Tibial nerve (tissue), 4 donors: ENCODE data around the gene SCG3. TPM values are rescaled to one million over a fixed set of nuclear protein-coding genes. Genes with fewer than 3 reads are reported as not detected.

Experiments used
- DNase-seq, 2 donors: peaks; one replicate each; pipeline ENCODE4 v3.0.0-alpha.2; 2019; ENCODE audit warnings: low spot score in 2 of 2
- H3K27ac ChIP-seq, 4 donors: fragments of 200-600 bp; sonication (generic) in 3 of 4; one replicate each; pipeline ENCODE4 v1.5.1; 2017 to 2019; ENCODE audit warnings: mild to moderate bottlenecking in 1 of 4
- H3K27me3 ChIP-seq, 2 donors: fragments of 200-600 bp; sonication (generic) in 1 of 2; one replicate each; pipeline versions ENCODE4 v1.5.1 to v1.6.0; 2017 to 2019
- H3K36me3 ChIP-seq, 3 donors: fragments of 200-600 bp; sonication (generic); one replicate each; pipeline ENCODE4 v1.5.1; 2018 to 2019
- H3K4me1 ChIP-seq, 4 donors: fragments of 200-600 bp; sonication (generic) in 3 of 4; one replicate each; pipeline ENCODE4 v1.5.1; 2017 to 2019
- H3K4me3 ChIP-seq, 4 donors: fragments of 200-600 bp; sonication (generic) in 3 of 4; one replicate each; pipeline ENCODE4 v1.5.1; 2017 to 2019; ENCODE audit warnings: mild to moderate bottlenecking in 1 of 4, moderate library complexity in 1 of 4
- H3K9me3 ChIP-seq, 4 donors: fragments of 200-600 bp; sonication (generic) in 3 of 4; one replicate each; pipeline ENCODE4 v1.5.1; 2017 to 2019
- CTCF ChIP-seq, 5 experiments: fragments of 200-600 bp in 3 of 5; fragments of 450-650 bp in 2 of 5; sonication (generic) in 3 of 5; IDR thresholded peaks; one replicate each; pipeline ENCODE4 v1.5.1; 2016 to 2019; ENCODE audit warnings: antibody characterized with exemption in 5 of 5, mild to moderate bottlenecking in 3 of 5, moderate library complexity in 2 of 5
- EP300 ChIP-seq, 2 donors: sonication (generic); formaldehyde crosslinking; IDR thresholded peaks; one replicate each; pipeline ENCODE4 v1.6.1; 2017; ENCODE audit warnings: antibody characterized with exemption in 2 of 2, mild to moderate bottlenecking in 1 of 2
- POLR2A ChIP-seq, 2 donors: fragments of 450-650 bp; IDR thresholded peaks; one replicate each; pipeline ENCODE4 v1.6.1; 2017; ENCODE audit warnings: antibody characterized with exemption in 2 of 2, mild to moderate bottlenecking in 2 of 2, moderate library complexity in 2 of 2
- WGBS, 2 donors: methylation state at CpG; one replicate each; pipeline ENCODE4 v1.1.5; 2018; 5-methylcytosine and 5-hydroxymethylcytosine counted together
- total RNA-seq, 4 donors: library from RNA; depleted of rRNA; stranded (reverse); fragments of >200 nt; gene quantifications; one replicate each; pipeline ENCODE4 v1.1.0, GENCODE V29; 2016

SCG3 gene
- total RNA-seq, 4 donors from 2014 or later: not detected

- Histone ChIP-seq H3K4me3 (no peak overlapping the region), H3K27ac (no peak overlapping the region), H3K36me3 (peaks cover 0 to 18% (median 0%) of the 10 kb centered on the region in 3 donors), H3K4me1 (peaks cover 0 to 15% (median 3%) of the 10 kb centered on the region in 4 donors), H3K27me3 (no peaks in the 10 kb centered on the region), H3K9me3 (no peaks in the 10 kb centered on the region)
- no peak for DNase-seq
- WGBS, 2 donors: 84 to 86% methylated on average over 8 of the region's 8 CpGs
- TF ChIP-seq EP300 (IDR thresholded peaks at IDR 0.05): no peak
- TF ChIP-seq CTCF (IDR thresholded peaks at IDR 0.05): no peak
- no peak for TF ChIP-seq POLR2A (IDR thresholded peaks at IDR 0.05)
Measured at GRCh38 chr15:51720201-51720995, 39.1 kb downstream of the SCG3 start.

DNA sequence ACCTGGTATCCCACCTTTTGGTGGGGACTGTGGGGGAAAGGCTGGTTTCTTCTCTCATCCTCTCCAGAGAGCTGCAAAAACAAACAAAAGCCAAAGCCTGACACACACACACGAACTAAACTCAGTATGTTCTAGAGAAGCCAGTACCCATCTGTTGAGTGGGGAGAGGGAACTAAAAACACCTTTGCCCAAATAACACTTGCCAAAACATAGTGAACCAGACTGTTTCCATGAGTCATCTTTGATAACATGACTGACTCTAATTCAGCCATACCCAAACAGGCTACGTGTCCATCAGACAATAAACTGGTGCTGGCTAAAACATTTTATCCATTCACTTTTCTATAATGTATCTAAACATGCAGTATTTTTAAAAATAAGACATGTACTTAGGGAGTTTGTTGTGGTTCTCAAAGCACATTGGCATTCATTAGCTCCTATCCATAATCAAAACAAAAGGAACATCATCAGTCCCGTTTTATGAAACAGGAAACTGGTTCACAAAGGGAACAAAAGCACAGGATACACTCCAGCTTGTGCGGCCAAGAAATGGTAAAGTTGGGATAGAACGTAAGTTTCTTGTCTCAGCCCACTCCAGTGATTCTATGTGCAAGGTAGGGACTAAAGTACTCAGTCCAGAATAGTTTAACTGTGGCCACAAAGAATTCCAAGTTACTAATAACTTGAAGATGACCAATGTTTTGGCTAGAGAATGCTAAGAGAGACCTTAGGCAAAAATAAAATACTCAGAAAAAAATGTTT lies 40.1 kb downstream of the SCG3 start:
- WGBS, 2 donors: 77 to 78% methylated on average over 5 of the region's 5 CpGs
- no peaks in the 10 kb centered on the region for H3K27me3 ChIP-seq
- H3K4me3 ChIP-seq: no peak overlapping the region
- TF ChIP-seq CTCF (IDR thresholded peaks at IDR 0.05) (no peak), POLR2A (IDR thresholded peaks at IDR 0.05) (no peak), EP300 (IDR thresholded peaks at IDR 0.05) (no peak)
- DNase-seq: no peak
- H3K36me3 ChIP-seq: peaks cover 0 to 15% (median 0%) of the 10 kb centered on the region in 3 donors
- H3K9me3 ChIP-seq: no peaks in the 10 kb centered on the region
- peaks cover 0 to 20% (median 6%) of the 10 kb centered on the region in 4 donors for H3K4me1 ChIP-seq
- no peak overlapping the region for H3K27ac ChIP-seq

DNA sequence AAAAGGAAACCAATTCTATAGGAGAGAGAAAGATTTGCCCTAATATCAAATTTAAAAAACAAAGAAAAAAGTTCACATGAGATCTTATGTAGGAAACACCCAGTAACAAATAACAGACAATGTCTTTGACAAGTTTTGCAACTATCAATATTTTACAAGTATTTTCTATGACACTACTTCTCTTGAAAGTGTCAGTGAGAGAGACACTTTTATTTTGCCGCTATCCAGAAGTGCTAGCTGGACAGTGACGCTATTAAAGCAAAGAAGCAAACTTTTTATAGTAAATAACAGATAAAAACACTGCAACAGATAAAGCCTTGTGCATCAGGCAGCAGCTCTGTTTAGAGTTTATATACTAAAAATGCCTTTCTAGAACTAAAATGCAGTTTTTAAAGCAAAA lies 42.9 kb downstream of the SCG3 start:
- Histone ChIP-seq H3K9me3 (no peaks in the 10 kb centered on the region), H3K36me3 (peaks cover 0 to 15% (median 0%) of the 10 kb centered on the region in 3 donors), H3K4me3 (no peak overlapping the region), H3K4me1 (peaks cover 0 to 29% (median 8%) of the 10 kb centered on the region in 4 donors), H3K27ac (no peak overlapping the region), H3K27me3 (no peaks in the 10 kb centered on the region)
- WGBS, 2 donors: 59 to 66% methylated on average over 2 of the region's 2 CpGs
- no peak for TF ChIP-seq CTCF (IDR thresholded peaks at IDR 0.05)
- no peak for TF ChIP-seq POLR2A (IDR thresholded peaks at IDR 0.05)
- TF ChIP-seq EP300 (IDR thresholded peaks at IDR 0.05): no peak
- DNase-seq: no peak

- no peak for DNase-seq
- H3K36me3 ChIP-seq: peaks cover 0 to 15% (median 0%) of the 10 kb centered on the region in 3 donors
- WGBS, 2 donors: 17 to 28% methylated on average over 1 of the region's 1 CpG
- no peak overlapping the region for H3K4me3 ChIP-seq
- H3K4me1 ChIP-seq: peaks cover 0 to 29% (median 8%) of the 10 kb centered on the region in 4 donors
- no peak overlapping the region for H3K27ac ChIP-seq
- no peaks in the 10 kb centered on the region for H3K27me3 ChIP-seq
- no peak for TF ChIP-seq EP300 (IDR thresholded peaks at IDR 0.05)
- no peak for TF ChIP-seq POLR2A (IDR thresholded peaks at IDR 0.05)
- no peak for TF ChIP-seq CTCF (IDR thresholded peaks at IDR 0.05)
- H3K9me3 ChIP-seq: no peaks in the 10 kb centered on the region
Measured at GRCh38 chr15:51724673-51725072, 43.4 kb downstream of the SCG3 start.
